ENCODE data around the gene ATRIP.

Gene ATRIP

DNA sequence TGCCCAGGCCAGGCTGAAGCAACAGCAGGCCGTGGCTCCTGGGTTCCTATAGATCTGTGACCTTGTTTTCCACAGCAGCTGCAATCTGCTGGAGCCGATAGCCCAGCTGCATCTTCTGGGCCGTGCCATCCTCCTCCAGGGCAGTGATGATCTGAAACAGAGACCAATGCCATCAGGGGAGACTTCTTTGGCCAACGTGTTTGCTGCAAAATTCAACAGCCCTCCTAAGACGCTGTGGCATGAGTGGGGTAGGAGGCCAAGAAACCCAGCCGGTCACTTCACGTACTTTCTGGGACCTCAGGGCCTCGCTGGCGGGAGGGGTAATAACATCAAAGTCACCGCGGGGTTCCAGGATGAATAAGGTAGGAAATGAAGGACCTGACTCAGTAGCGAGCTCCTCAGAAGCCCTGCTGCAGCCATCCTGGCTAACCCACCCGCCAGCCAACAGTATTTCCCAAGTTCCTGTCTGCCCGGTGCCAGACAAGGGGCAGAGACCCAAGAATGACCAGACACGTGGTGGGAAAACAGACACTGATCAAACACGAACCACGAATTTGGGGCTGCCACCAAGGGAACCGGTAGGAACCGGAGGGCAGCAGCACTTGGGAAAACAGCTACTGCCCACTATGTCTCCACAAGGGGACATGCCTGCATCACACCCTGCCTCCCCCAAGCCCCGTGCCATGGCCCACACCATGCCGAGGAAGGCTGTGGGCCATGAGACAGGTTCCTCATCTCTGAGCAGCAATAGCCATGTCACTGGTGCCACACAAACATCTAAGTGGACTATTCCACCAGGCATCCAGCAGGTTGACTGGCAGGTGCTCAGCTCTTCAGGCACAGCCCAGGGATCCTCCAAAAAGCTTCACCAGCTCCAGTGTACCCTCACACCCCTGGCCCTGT lies 41.8 kb upstream of the ATRIP start:
- Histone ChIP-seq H3K4me3 (ENCODE audit: extremely low read depth, insufficient read depth, low read length, poor library complexity, severe bottlenecking) (no peak overlapping the region), H3K27ac (ENCODE audit: low read depth, low read length, severe bottlenecking) (no peak overlapping the region), H3K36me3 (ENCODE audit: control insufficient read depth, insufficient read depth, low read length) (peaks cover 61% of the 10 kb centered on the region), H3K4me1 (ENCODE audit: control insufficient read depth, insufficient read depth, low read length, poor library complexity, severe bottlenecking) (no peaks in the 10 kb centered on the region), H3K9me3 (ENCODE audit: control insufficient read depth, low read length) (no peaks in the 10 kb centered on the region)
- 87 to 96% methylated on average over 13 to 18 of the region's 21 CpGs for WGBS, 2 experiments (ENCODE audit: insufficient coverage in 2 of 2)

DNA sequence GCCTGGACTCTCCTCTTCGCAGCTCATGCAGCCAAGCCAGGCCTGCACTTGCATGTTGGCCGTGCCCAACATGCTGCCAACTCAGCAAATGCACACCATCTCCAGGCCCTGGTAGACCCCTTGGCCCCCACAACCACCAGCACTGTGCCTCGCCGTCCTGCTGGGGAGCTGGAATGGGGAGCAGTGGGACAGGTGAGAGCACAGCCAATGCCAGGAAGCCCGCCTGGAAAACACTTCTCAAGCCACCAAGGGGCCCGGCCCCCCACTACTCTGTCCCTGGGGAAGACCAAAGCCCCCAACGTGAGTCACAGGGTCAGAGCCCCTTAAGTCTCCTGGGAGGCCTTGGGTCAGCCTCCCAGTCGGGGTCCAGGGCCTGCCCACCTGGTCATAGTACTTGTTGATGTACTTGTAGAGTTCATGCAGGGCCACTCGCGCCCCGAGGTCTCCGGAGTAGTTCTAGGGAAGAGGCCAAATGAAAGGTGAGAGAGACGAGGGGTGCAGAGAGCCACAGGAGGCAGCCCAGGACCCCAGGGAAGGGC lies 41.1 kb upstream of the ATRIP start:
- H3K4me1 ChIP-seq (ENCODE audit: control insufficient read depth, insufficient read depth, low read length, poor library complexity, severe bottlenecking), result no peaks in the 10 kb centered on the region
- no peaks in the 10 kb centered on the region for H3K9me3 ChIP-seq (ENCODE audit: control insufficient read depth, low read length)
- H3K36me3 ChIP-seq (ENCODE audit: control insufficient read depth, insufficient read depth, low read length), result peaks cover 68% of the 10 kb centered on the region
- H3K27ac ChIP-seq (ENCODE audit: low read depth, low read length, severe bottlenecking), result no peak overlapping the region
- 95 to 96% methylated on average over 10 to 12 of the region's 13 CpGs for WGBS, 2 experiments (ENCODE audit: insufficient coverage in 2 of 2)
- H3K4me3 ChIP-seq (ENCODE audit: extremely low read depth, insufficient read depth, low read length, poor library complexity, severe bottlenecking), result no peak overlapping the region

DNA sequence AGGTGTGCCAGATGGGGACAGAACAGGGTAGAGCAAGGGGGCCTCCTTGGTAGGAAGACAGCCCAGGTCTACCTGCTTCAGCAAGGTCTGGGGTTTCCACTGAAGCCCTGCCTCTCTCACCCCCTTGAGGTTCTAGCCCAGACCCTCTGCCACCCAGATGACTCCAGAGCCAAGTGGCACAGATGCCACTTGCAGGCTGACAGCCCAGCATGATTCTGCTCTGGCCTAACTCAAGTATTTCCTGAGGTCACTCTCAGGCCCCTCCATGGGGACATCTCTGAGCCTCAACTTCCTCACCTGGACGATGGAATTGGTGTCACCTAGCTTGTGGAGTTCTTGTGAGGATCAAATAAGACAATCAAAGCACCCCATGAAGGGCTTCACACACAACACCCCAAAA lies 40.6 kb upstream of the ATRIP start:
- Histone ChIP-seq H3K36me3 (ENCODE audit: control insufficient read depth, insufficient read depth, low read length) (peaks cover 74% of the 10 kb centered on the region), H3K9me3 (ENCODE audit: control insufficient read depth, low read length) (no peaks in the 10 kb centered on the region), H3K27ac (ENCODE audit: low read depth, low read length, severe bottlenecking) (no peak overlapping the region), H3K4me1 (ENCODE audit: control insufficient read depth, insufficient read depth, low read length, poor library complexity, severe bottlenecking) (no peaks in the 10 kb centered on the region), H3K4me3 (ENCODE audit: extremely low read depth, insufficient read depth, low read length, poor library complexity, severe bottlenecking) (no peak overlapping the region)
- WGBS, 2 experiments (ENCODE audit: insufficient coverage in 2 of 2), result no CpG with 5 or more reads among the region's 1 CpG

DNA sequence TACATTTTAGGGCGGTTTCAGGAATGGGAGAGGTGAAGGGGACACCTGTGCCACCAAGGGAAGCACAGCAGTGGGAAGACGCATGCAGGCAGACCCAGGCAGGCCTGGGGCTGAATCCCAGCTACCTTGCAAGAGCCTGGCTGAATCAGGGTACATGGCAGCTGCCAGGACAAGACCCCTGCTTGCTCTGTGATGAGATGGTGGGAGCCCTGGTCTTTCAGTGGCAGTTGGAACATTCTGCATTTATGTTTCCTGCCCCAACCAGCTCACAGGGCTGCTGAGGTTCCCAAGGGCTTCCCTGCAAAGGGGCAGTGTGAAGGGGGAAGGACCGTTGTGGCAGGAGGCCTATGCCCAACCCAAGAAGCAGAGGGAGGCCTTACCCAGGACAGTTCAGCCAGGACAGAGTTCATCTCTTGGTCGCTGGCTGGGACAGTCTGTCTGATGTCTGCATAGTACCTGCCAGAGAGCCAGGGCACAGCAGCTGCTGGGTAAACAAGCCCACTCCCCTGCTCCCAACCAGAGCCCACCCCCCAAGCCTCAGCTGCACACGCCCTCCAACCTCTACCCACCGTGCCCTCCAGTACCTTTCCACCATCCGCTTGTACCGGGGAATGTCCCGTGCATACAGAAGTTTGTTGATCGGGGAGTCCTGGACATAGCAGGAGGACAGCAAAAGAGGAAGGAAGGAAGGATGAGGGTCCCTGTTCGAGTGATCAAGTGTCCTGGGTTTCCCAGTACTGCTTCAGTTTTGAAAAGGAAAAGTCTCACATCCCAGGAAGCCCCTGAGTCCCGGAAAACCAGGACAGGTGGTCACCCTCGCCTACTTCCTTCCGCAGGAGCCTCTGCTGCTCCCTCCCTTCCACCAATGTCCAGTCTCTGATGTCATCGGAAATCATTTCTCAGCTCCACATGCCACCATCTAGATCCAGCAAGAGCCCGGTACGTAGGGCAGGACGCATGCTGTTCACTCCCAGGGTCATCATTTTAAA lies 39.8 kb upstream of the ATRIP start:
- Histone ChIP-seq H3K4me1 (ENCODE audit: control insufficient read depth, insufficient read depth, low read length, poor library complexity, severe bottlenecking) (no peaks in the 10 kb centered on the region), H3K9me3 (ENCODE audit: control insufficient read depth, low read length) (no peaks in the 10 kb centered on the region), H3K27ac (ENCODE audit: low read depth, low read length, severe bottlenecking) (no peak overlapping the region), H3K36me3 (ENCODE audit: control insufficient read depth, insufficient read depth, low read length) (peaks cover 78% of the 10 kb centered on the region), H3K4me3 (ENCODE audit: extremely low read depth, insufficient read depth, low read length, poor library complexity, severe bottlenecking) (no peak overlapping the region)
- 90 to 95% methylated on average over 8 to 16 of the region's 18 CpGs for WGBS, 2 experiments (ENCODE audit: insufficient coverage in 2 of 2)

DNA sequence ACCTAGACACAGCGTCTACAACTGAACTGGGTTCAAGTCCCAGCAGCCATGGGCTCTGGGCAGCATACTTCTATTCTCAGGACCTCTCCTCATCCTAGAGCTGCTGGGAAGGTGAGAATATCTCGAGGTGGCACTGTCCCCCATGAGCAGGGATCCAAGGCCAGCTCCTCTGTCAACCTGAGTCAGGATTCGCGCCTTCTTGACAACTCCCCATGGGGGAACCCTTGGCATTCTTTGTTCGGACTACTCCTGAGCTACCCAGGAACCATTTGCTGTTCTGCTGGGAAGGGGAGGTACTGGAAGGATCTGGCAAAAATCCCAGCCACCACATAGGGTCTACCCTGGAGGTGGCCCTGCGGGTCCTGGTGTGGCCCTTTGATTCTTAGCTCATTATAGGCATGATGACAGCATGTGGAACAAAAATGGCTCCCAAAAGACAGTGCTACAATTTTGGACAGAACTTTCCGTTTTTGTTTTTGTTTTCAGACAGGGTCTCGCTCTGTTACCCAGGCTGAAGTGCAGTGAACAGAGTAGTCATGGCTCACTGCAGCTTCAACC lies 38.9 kb upstream of the ATRIP start:
- H3K9me3 ChIP-seq (ENCODE audit: control insufficient read depth, low read length), result no peaks in the 10 kb centered on the region
- no peaks in the 10 kb centered on the region for H3K4me1 ChIP-seq (ENCODE audit: control insufficient read depth, insufficient read depth, low read length, poor library complexity, severe bottlenecking)
- no peak overlapping the region for H3K27ac ChIP-seq (ENCODE audit: low read depth, low read length, severe bottlenecking)
- WGBS, 2 experiments (ENCODE audit: insufficient coverage in 2 of 2), result 96 to 100% methylated on average over 5 of the region's 8 CpGs
- H3K36me3 ChIP-seq (ENCODE audit: control insufficient read depth, insufficient read depth, low read length), result peaks cover 79% of the 10 kb centered on the region
- no peak overlapping the region for H3K4me3 ChIP-seq (ENCODE audit: extremely low read depth, insufficient read depth, low read length, poor library complexity, severe bottlenecking)

DNA sequence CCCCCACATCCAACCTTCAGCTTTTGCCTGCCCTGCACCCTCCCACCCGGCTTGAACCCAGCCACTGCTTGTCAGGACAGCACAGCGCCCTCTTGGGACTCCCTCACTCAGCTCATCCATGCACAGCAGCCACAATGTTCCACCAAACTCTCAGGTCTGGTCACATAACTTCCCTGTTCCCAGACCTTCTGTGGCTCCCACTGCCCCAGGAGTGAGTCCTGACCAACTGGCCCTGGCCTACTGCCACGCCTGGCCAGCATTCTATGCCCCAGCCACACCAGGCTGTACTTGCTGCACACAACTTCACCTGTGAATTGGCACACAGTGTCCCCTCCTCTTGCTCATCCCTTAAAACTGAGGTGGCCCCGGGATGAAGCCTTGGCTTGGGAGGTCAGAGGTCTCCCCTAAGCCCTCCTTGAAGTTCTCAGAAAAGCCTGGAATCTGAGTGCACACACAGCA lies 37.7 kb upstream of the ATRIP start:
- 84 to 89% methylated on average over 3 to 4 of the region's 4 CpGs for WGBS, 2 experiments (ENCODE audit: insufficient coverage in 2 of 2)
- H3K9me3 ChIP-seq (ENCODE audit: control insufficient read depth, low read length), result no peaks in the 10 kb centered on the region
- H3K36me3 ChIP-seq (ENCODE audit: control insufficient read depth, insufficient read depth, low read length), result peaks cover 85% of the 10 kb centered on the region
- no peaks in the 10 kb centered on the region for H3K4me1 ChIP-seq (ENCODE audit: control insufficient read depth, insufficient read depth, low read length, poor library complexity, severe bottlenecking)
- no peak overlapping the region for H3K27ac ChIP-seq (ENCODE audit: low read depth, low read length, severe bottlenecking)
- H3K4me3 ChIP-seq (ENCODE audit: extremely low read depth, insufficient read depth, low read length, poor library complexity, severe bottlenecking), result no peak overlapping the region

DNA sequence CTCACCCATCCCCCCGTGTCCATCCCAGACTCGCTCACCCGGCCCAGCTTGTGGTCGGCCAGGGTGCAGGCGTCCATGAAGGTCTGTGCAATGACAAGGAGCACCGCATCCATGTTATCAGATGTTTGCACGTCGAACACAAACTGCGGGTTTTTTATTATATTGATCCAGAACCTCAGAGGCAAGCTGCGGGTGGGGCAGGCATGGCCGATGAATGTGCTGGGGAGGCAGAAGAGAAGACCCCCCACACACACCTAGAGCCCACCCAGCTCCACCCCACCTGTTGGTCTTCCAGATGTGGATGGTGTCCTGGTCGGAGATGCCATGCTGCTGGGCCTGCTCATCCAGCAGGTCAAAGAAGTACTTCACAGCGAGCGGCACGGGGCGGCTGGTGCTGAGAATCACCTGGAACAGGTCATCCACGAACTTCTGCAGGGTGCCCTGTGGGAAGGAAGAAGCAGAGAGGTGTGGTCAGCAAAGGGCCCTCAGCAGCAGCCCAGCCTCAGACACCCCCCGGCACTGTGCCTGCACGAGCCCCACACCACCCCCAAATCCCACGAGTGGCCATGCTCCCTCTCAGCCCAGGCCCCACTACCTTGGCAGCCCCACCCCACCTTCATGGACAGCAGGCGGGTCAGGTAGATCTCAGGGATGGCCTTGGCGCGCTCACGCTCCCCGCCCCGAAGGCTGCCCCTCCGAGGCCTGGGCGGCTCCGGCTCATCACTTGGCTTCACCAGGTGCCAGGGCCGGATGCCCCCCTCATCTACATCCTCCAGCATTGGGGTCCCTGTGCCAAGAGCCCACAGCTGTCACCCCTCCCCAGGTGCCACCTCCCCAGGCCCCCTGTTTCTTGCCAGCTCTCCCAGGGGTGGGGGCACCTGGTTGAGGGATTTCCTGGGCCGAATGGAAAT lies 37.0 kb upstream of the ATRIP start:
- Histone ChIP-seq H3K9me3 (ENCODE audit: control insufficient read depth, low read length) (no peaks in the 10 kb centered on the region), H3K4me1 (ENCODE audit: control insufficient read depth, insufficient read depth, low read length, poor library complexity, severe bottlenecking) (no peaks in the 10 kb centered on the region), H3K4me3 (ENCODE audit: extremely low read depth, insufficient read depth, low read length, poor library complexity, severe bottlenecking) (no peak overlapping the region), H3K27ac (ENCODE audit: low read depth, low read length, severe bottlenecking) (no peak overlapping the region), H3K36me3 (ENCODE audit: control insufficient read depth, insufficient read depth, low read length) (peaks cover 85% of the 10 kb centered on the region)
- 93 to 99% methylated on average over 15 to 27 of the region's 31 CpGs for WGBS, 2 experiments (ENCODE audit: insufficient coverage in 2 of 2)

DNA sequence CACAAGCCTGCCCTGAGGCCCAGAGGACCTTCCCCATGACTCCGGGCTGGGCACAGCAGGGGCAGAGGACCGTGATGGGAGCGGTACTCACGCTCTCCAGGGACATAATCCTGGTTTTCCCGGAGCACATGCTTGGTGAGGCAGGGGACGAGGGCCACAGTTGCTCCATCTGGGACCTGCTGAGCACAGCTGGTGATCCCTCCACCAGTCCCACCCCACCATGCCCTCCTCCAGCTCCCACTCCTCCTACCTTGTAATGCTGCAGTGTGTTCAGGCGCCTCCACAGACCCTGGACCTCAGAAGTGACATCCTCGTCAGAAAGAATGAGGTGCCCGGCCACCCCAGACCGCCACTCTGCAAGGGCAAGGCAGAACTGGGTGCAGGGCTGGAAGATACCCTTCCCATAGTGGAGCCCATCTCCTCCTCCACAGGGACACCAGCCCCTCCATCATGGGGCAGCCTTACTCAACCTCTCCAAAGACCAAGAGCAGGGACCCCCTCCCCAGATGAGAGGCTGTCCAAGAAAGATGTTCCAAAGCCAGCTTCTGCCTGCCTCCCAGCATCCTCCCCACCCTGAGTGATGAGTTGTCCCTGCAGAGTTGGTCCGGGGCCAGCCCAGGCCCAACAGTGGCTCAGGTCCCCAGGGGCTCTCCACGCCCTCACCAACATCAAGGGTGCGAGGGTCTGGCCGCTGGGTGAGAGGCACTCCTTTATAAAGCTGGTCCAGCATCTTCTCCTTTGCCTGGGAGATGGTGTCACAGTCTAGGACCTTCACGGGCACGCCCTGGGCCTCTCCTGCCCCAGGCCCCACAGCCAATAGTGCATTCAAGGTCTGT lies 36.1 kb upstream of the ATRIP start:
- no peak overlapping the region for H3K27ac ChIP-seq (ENCODE audit: low read depth, low read length, severe bottlenecking)
- no peaks in the 10 kb centered on the region for H3K4me1 ChIP-seq (ENCODE audit: control insufficient read depth, insufficient read depth, low read length, poor library complexity, severe bottlenecking)
- H3K4me3 ChIP-seq (ENCODE audit: extremely low read depth, insufficient read depth, low read length, poor library complexity, severe bottlenecking), result no peak overlapping the region
- peaks cover 85% of the 10 kb centered on the region for H3K36me3 ChIP-seq (ENCODE audit: control insufficient read depth, insufficient read depth, low read length)
- WGBS, 2 experiments (ENCODE audit: insufficient coverage in 2 of 2), result 94% methylated on average over 13 to 16 of the region's 16 CpGs
- H3K9me3 ChIP-seq (ENCODE audit: control insufficient read depth, low read length), result no peaks in the 10 kb centered on the region

DNA sequence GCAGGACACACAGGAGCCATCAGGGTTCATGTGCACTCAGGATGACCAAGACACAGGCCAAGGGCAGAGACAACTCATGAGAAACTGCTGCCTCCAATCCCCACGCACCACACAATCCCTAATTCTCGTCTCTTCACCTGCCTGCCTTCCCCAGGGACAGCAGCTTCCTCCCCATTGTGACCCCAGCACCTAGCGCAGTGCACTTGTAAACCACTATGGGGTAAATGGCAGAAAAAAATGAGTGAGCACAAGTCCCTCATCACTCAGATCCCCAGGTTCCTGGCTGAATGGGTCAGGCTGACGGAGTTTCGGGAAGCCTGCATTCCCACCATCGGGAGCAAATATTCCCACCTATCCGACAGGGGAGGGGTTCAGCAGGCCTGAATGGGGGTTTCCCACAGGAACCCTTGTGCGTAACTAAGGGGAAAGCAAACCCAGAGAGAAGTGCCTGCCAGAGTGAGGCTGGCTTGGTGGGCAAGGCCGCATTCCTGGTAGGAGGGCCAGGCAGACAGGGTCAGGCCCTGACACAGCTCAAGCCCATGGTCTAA lies 35.4 kb upstream of the ATRIP start:
- WGBS, 2 experiments (ENCODE audit: insufficient coverage in 2 of 2), result 95 to 98% methylated on average over 6 to 8 of the region's 9 CpGs
- Histone ChIP-seq H3K4me3 (ENCODE audit: extremely low read depth, insufficient read depth, low read length, poor library complexity, severe bottlenecking) (no peak overlapping the region), H3K27ac (ENCODE audit: low read depth, low read length, severe bottlenecking) (no peak overlapping the region), H3K36me3 (ENCODE audit: control insufficient read depth, insufficient read depth, low read length) (peaks cover 86% of the 10 kb centered on the region), H3K4me1 (ENCODE audit: control insufficient read depth, insufficient read depth, low read length, poor library complexity, severe bottlenecking) (no peaks in the 10 kb centered on the region), H3K9me3 (ENCODE audit: control insufficient read depth, low read length) (no peaks in the 10 kb centered on the region)
